H1 (cell line): ENCODE data around the gene L2HGDH. TPM values are rescaled to one million over a fixed set of nuclear protein-coding genes. Genes with fewer than 3 reads are reported as not detected.

ENCODE experiments used
- CTCF ChIA-PET: fragments of 300-600 bp; sonication (Branson Sonifier 250); formaldehyde crosslinking; loops from one replicate; lab custom pipeline; 2021; ENCODE audit not compliant: partially characterized antibody; lab: Charles Lee
- POLR2A ChIA-PET: fragments of 300-600 bp; sonication (Branson Sonifier 250); formaldehyde crosslinking; loops from one replicate; lab custom pipeline; 2021; ENCODE audit warnings: inconsistent platforms; ENCODE audit not compliant: partially characterized antibody; lab: Charles Lee
- DNase-seq, 2 experiments: peaks; one replicate each; pipeline versions ENCODE4 v3.0.0 to v3.0.0-alpha.2; 2010 to 2022; ENCODE audit warnings: low spot score in 2 of 2, low read depth in 1 of 2, mixed read lengths in 1 of 2
- FAIRE-seq: peaks from 2 replicates; lab custom pipeline; 2011; peaks lifted over from hg19 to GRCh38; lab: Jason Lieb, UNC
- H2AFZ ChIP-seq: 2 replicates; pipeline ENCODE4 v1.8.1; 2012; ENCODE audit warnings: low read length, inconsistent platforms
- H2AK5ac ChIP-seq: 2 replicates; pipeline ENCODE4 v1.6.1; 2013; ENCODE audit warnings: low read depth, low read length
- H2BK120ac ChIP-seq: replicated peaks from 2 replicates; pipeline ENCODE3; 2013; ENCODE audit warnings: low read depth, low read length, inconsistent platforms
- H2BK12ac ChIP-seq: 2 replicates; pipeline ENCODE4 v1.6.1; 2013; ENCODE audit warnings: low read depth, low read length
- H2BK15ac ChIP-seq: 2 replicates; pipeline ENCODE4 v1.6.1; 2013; ENCODE audit warnings: low read length
- H2BK20ac ChIP-seq: 2 replicates; pipeline ENCODE4 v1.6.1; 2013; ENCODE audit warnings: low read length
- H2BK5ac ChIP-seq: 2 replicates; pipeline ENCODE4 v1.6.1; 2013; ENCODE audit warnings: low read depth, low read length
- H3K14ac ChIP-seq: 2 replicates; pipeline ENCODE4 v1.6.1; 2013; ENCODE audit warnings: inconsistent platforms; ENCODE audit not compliant: insufficient read length
- H3K18ac ChIP-seq: 2 replicates; pipeline ENCODE4 v1.6.1; 2013; ENCODE audit warnings: low read length; ENCODE audit errors: extremely low read depth
- H3K23ac ChIP-seq: 2 replicates; pipeline ENCODE4 v1.6.1; 2013; ENCODE audit warnings: inconsistent platforms; ENCODE audit not compliant: insufficient read length
- H3K23me2 ChIP-seq: 2 replicates; pipeline ENCODE4 v1.6.1; 2013; ENCODE audit warnings: low read depth, low read length
- H3K27ac ChIP-seq: 2 replicates; pipeline ENCODE4 v1.6.1; 2011; ENCODE audit warnings: low read depth, low read length, inconsistent platforms
- H3K27me3 ChIP-seq, 4 experiments: replicated peaks in 1 of 4; 1 replicate in 1 of 4; 2 replicates in 3 of 4; pipeline versions ENCODE4 v1.6.1 to v1.8.1; 2011 to 2013; ENCODE audit warnings: low read length in 3 of 4, mild to moderate bottlenecking in 3 of 4, inconsistent platforms in 2 of 4, mixed read lengths in 2 of 4, moderate library complexity in 1 of 4; ENCODE audit not compliant: control insufficient read depth in 3 of 4, insufficient read depth in 3 of 4; ENCODE audit errors: extremely low read depth in 1 of 4
- H3K36me3 ChIP-seq, 4 experiments: 2 replicates each; pipeline versions ENCODE4 v1.6.1 to v1.8.1; 2011 to 2013; ENCODE audit warnings: mild to moderate bottlenecking in 4 of 4, low read length in 3 of 4, moderate library complexity in 2 of 4, control low read depth in 1 of 4, inconsistent platforms in 1 of 4; ENCODE audit not compliant: insufficient read depth in 4 of 4, control insufficient read depth in 2 of 4
- H3K4ac ChIP-seq: replicated peaks from 2 replicates; pipeline ENCODE3; 2013; ENCODE audit warnings: low read length, low read depth, mixed read lengths, inconsistent platforms; ENCODE audit not compliant: insufficient read length
- H3K4me1 ChIP-seq, 4 experiments: replicated peaks in 1 of 4; 1 replicate in 1 of 4; 2 replicates in 3 of 4; pipeline versions ENCODE4 v1.6.1 to v1.8.1; 2011 to 2013; ENCODE audit warnings: low read length in 3 of 4, inconsistent platforms in 2 of 4, mixed read lengths in 1 of 4; ENCODE audit not compliant: insufficient read depth in 4 of 4, control insufficient read depth in 3 of 4
- H3K4me2 ChIP-seq, 2 experiments: 2 replicates each; pipeline versions ENCODE4 v1.6.1 to v1.8.1; 2011 to 2013; ENCODE audit warnings: low read depth in 2 of 2, low read length in 2 of 2, control low read depth in 1 of 2, inconsistent platforms in 1 of 2, mild to moderate bottlenecking in 1 of 2; ENCODE audit not compliant: insufficient read depth in 1 of 2
- H3K4me3 ChIP-seq, 4 experiments: fragments of 200-600, 300-600 bp in 1 of 4; sonication (generic), shearing (Covaris generic), sonication (Bioruptor Twin) in 1 of 4; 2 replicates each; pipeline versions ENCODE4 v1.5.1 to v1.8.1; 2011 to 2016; ENCODE audit warnings: low read length in 4 of 4, low read depth in 3 of 4, control low read depth in 2 of 4, inconsistent platforms in 2 of 4, mild to moderate bottlenecking in 2 of 4, mixed read lengths in 1 of 4, moderate library complexity in 1 of 4; ENCODE audit not compliant: insufficient read depth in 2 of 4; ENCODE audit errors: extremely low read depth in 1 of 4
- H3K56ac ChIP-seq: replicated peaks from 2 replicates; pipeline ENCODE3; 2013; ENCODE audit warnings: low read depth, mild to moderate bottlenecking, mixed read lengths, low read length, inconsistent platforms; ENCODE audit not compliant: insufficient read length
- H3K79me1 ChIP-seq: 2 replicates; pipeline ENCODE4 v1.6.1; 2013; ENCODE audit warnings: low read depth, low read length, control low read depth
- H3K79me2 ChIP-seq, 2 experiments: 2 replicates each; pipeline versions ENCODE4 v1.6.1 to v1.8.1; 2012 to 2013; ENCODE audit warnings: low read length in 2 of 2, mild to moderate bottlenecking in 2 of 2, inconsistent platforms in 1 of 2; ENCODE audit not compliant: insufficient read depth in 2 of 2, control insufficient read depth in 1 of 2
- H3K9ac ChIP-seq, 4 experiments: replicated peaks in 1 of 4; 1 replicate in 1 of 4; 2 replicates in 3 of 4; pipeline versions ENCODE4 v1.6.1 to v1.8.1; 2011 to 2013; ENCODE audit warnings: low read depth in 3 of 4, low read length in 3 of 4, control low read depth in 2 of 4, mild to moderate bottlenecking in 2 of 4, moderate library complexity in 2 of 4, inconsistent platforms in 1 of 4; ENCODE audit errors: extremely low read depth in 1 of 4
- H3K9me3 ChIP-seq, 2 experiments: 2 replicates each; pipeline versions ENCODE4 v1.6.1 to v1.8.1; 2012 to 2013; ENCODE audit warnings: mild to moderate bottlenecking in 2 of 2, moderate library complexity in 2 of 2, control low read depth in 1 of 2, inconsistent platforms in 1 of 2, low read depth in 1 of 2, low read length in 1 of 2, mixed read lengths in 1 of 2; ENCODE audit not compliant: insufficient read depth in 2 of 2
- H4K20me1 ChIP-seq, 2 experiments: replicated peaks in 1 of 2; 2 replicates each; pipeline versions ENCODE3 to v1.8.1; 2011 to 2013; ENCODE audit warnings: inconsistent platforms in 2 of 2, low read length in 2 of 2, mild to moderate bottlenecking in 1 of 2; ENCODE audit not compliant: insufficient read depth in 2 of 2, control insufficient read depth in 1 of 2
- H4K5ac ChIP-seq: 2 replicates; pipeline ENCODE4 v1.6.1; 2013; ENCODE audit warnings: low read length, low read depth, mixed read lengths, inconsistent platforms; ENCODE audit not compliant: insufficient read length
- H4K8ac ChIP-seq: 2 replicates; pipeline ENCODE4 v1.8.0; 2013; ENCODE audit warnings: mild to moderate bottlenecking, moderate library complexity, low read length, inconsistent platforms; ENCODE audit not compliant: insufficient read depth; ENCODE audit errors: extremely low read depth
- H4K91ac ChIP-seq: replicated peaks from 2 replicates; pipeline ENCODE3; 2013; ENCODE audit warnings: low read length, mixed read lengths, inconsistent platforms; ENCODE audit not compliant: insufficient read length
- CBX8 ChIP-seq: fragments of 300-800, 300-1000 bp; sonication (generic); IDR thresholded peaks from 2 replicates; pipeline ENCODE4 v1.7.1; 2016; ENCODE audit warnings: low read depth, low read length, borderline replicate concordance
- WGBS, 2 experiments: shearing (Covaris generic) in 1 of 2; methylation state at CpG; one replicate each; pipeline versions ENCODE4 v1.1.6 to v1.1.7; 2013 to 2015; ENCODE audit warnings: low lambda C conversion rate in 2 of 2, mixed read lengths in 2 of 2, inconsistent platforms in 1 of 2, low coverage in 1 of 2, missing lambda C conversion rate in 1 of 2; ENCODE audit not compliant: insufficient replicate concordance in 2 of 2, insufficient coverage in 1 of 2, insufficient read length in 1 of 2; ENCODE audit errors: extremely low coverage in 1 of 2, missing lambda C conversion rate in 1 of 2; 5-methylcytosine and 5-hydroxymethylcytosine counted together
- polyA plus RNA-seq, 7 experiments: library from polyadenylated mRNA; depleted of rRNA in 3 of 7; stranded (reverse) in 5 of 7; unstranded in 2 of 7; fragments of >200 nt in 5 of 7; fragments of 200-250 nt in 2 of 7; gene quantifications; 1 replicate in 5 of 7; 2 replicates in 1 of 7; 4 replicates in 1 of 7; pipeline versions ENCODE4 v1.2.1 to v1.2.3, GENCODE V29; 2011 to 2013; ENCODE audit warnings: missing spikeins in 2 of 7, mixed read lengths in 2 of 7
- total RNA-seq: library from RNA; stranded (reverse); fragmentation: NEBNext Ultra II Directional; extraction: Animal tissue kit (Norgen Biotek cat#: 25700); gene quantifications from 2 replicates; pipeline ENCODE4 v1.2.1, GENCODE V29; 2021

Gene L2HGDH
- total and polyA plus RNA-seq, 2 of the 8 experiments (the other 6 are each of a cell fraction or from before 2014, with no cell fraction given): 12.2 to 28.6 TPM

DNA sequence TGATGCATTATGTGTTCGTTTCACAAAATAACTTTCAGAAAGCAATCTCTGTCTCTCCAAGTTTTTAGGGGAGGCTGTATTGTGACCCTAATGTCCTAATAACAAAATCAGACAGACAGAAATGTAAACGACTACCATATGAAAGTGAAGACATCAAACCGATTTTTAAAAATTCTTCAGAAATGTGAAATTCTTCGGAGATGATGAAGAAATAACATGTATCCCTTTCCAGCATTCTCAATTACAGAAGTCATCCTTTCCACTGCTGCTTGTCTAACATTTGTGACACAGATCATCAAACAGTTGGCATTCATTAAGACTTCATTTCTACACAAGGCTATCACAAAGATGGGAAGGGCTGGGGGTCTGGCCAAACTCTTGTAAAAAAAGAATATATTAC is 41.1 kb upstream of the L2HGDH start:
- FAIRE-seq: no peak
- Histone ChIP-seq H3K23ac (no peak overlapping the region), H3K18ac (no peak overlapping the region), H3K56ac (no peak overlapping the region), H3K36me3 (no peaks in the 10 kb centered on the region), H3K27me3 (no peaks in the 10 kb centered on the region), H3K9ac (no peak overlapping the region), H3K4me3 (no peak overlapping the region), H4K5ac (no peak overlapping the region), H3K4me1 (peaks cover 0 to 10% (median 1%) of the 10 kb centered on the region in 4 experiments; a peak in 3 of 7 replicates), H2BK12ac (no peak overlapping the region), H2AK5ac (no peak overlapping the region), H4K8ac (no peak overlapping the region), H3K4me2 (no peak overlapping the region), H3K4ac (no peak overlapping the region), H2BK120ac (no peak overlapping the region), H2BK20ac (no peak overlapping the region), H4K91ac (no peak overlapping the region), H3K9me3 (no peaks in the 10 kb centered on the region), H3K79me2 (no peaks in the 10 kb centered on the region), H3K14ac (no peak overlapping the region), H2AFZ (no peak overlapping the region), H2BK5ac (no peak overlapping the region), H4K20me1 (no peaks in the 10 kb centered on the region), H3K79me1 (no peaks in the 10 kb centered on the region), H2BK15ac (no peak overlapping the region), H3K27ac (no peak overlapping the region), H3K23me2 (no peaks in the 10 kb centered on the region)
- no peak for TF ChIP-seq CBX8
- ChIA-PET POLR2A (no interaction called here), CTCF (interaction anchor here (0.8 kb wide), 1 partner anchor 29 kb away, joined by 3 read pairs; no protein-coding TSS in a partner anchor)
- 86% methylated on average over 4 of the region's 4 CpGs; no CpG with 5 or more reads in 1 of the 2 experiments for WGBS, 2 experiments
- DNase-seq: no peak
